ENCODE results near the gene ERF. TPM values are rescaled to one million over a fixed set of nuclear protein-coding genes. Genes with fewer than 3 reads are reported as not detected.

Gene ERF
- total and polyA plus RNA-seq, 2 donors (not counting 3 experiments of a cell fraction or from before 2014, with no cell fraction given) = 102 to 117 TPM

- CTCF ChIA-PET = interaction anchor here (0.7 to 3.0 kb wide), 5 partner anchors 12 to 1979 kb away, joined by 4 to 17 read pairs (median 5); no protein-coding TSS in a partner anchor
- H4K20me1 ChIP-seq (replicated peaks; ENCODE audit: control insufficient read depth, extremely low read depth, insufficient read depth, low read length) = no peaks in the 10 kb centered on the region
- POLR2A ChIA-PET = no interaction called here
Measured at GRCh38 chr19:42284066-42284501, 29.2 kb upstream of the ERF start.

More at GRCh38 chr19:42284066-42284501, 29.2 kb upstream of the ERF start:
- intact Hi-C loops (cut with micrococcal nuclease) = no loop called here
- H3K4me3 ChIP-seq (replicated peaks in 1 of 3; ENCODE audit: insufficient read depth in 1 of 3, low read depth in 1 of 3, low read length in 3 of 3) = peak overlapping the region in 1 of 3 experiments; percentile 55
- dilution Hi-C loops (cut with MboI; ENCODE audit: extremely low pct_ligation_motif_present, low sequenced_read_pairs) = no loop called here
- H3K9ac ChIP-seq (replicated peaks; ENCODE audit: extremely low read depth, insufficient read depth, low read length) = peak overlapping the region; percentile 44
- no peak for TF ChIP-seq FOS (IDR thresholded peaks at IDR 0.05; ENCODE audit: borderline replicate concordance, insufficient read depth, low read length)
- no peak for TF ChIP-seq CTCF (IDR thresholded peaks at IDR 0.05; ENCODE audit: extremely low read depth in 1 of 2, insufficient read depth in 1 of 2, low read depth in 1 of 2, low read length in 2 of 2)
- no peak for TF ChIP-seq POLR2AphosphoS5 (IDR thresholded peaks at IDR 0.05; ENCODE audit: insufficient read depth, low read depth, low read length)
- no peak for TF ChIP-seq JUN (IDR thresholded peaks at IDR 0.05; ENCODE audit: borderline replicate concordance, insufficient read depth, insufficient read length, low read depth)
- no peak for TF ChIP-seq GATA2 (IDR thresholded peaks at IDR 0.05; ENCODE audit: insufficient read depth, insufficient read length, low read depth, low read length)
- TF ChIP-seq MAX (IDR thresholded peaks at IDR 0.05; ENCODE audit: insufficient read depth, insufficient read length) = no peak
- TF ChIP-seq EZH2 (IDR thresholded peaks at IDR 0.05; ENCODE audit: borderline replicate concordance, low read depth, low read length, severe bottlenecking) = no peak
- TF ChIP-seq MYC (IDR thresholded peaks at IDR 0.05; ENCODE audit: low read depth, low read length) = no peak
- DNase-seq (ENCODE audit: low read depth, low spot score) (peak; percentile 51), FAIRE-seq (peak; percentile 68)
- no peak overlapping the region for H3K27ac ChIP-seq (ENCODE audit: insufficient read depth, low read depth, low read length)
- BruUV-seq (replicated peaks) = no TSS peak
- peaks cover 26% of the 10 kb centered on the region for H3K79me2 ChIP-seq (ENCODE audit: control insufficient read depth, insufficient read depth, low read length)
- H3K36me3 ChIP-seq (ENCODE audit: control insufficient read depth in 2 of 2, extremely low read depth in 1 of 2, insufficient read depth in 2 of 2, low read length in 2 of 2) = peaks cover 3 to 20% of the 10 kb centered on the region in 2 experiments
- H2AFZ ChIP-seq (ENCODE audit: low read depth, low read length) = no peak overlapping the region
- no peaks in the 10 kb centered on the region for H3K9me3 ChIP-seq (replicated peaks; ENCODE audit: control insufficient read depth, insufficient read depth, low read length)
- peaks cover 47% of the 10 kb centered on the region for H3K4me1 ChIP-seq (ENCODE audit: control insufficient read depth, extremely low read depth, insufficient read depth, low read length)
- no peaks in the 10 kb centered on the region for H3K9me1 ChIP-seq (replicated peaks; ENCODE audit: control insufficient read depth, extremely low read depth, insufficient read depth, low read length)
- H3K27me3 ChIP-seq (ENCODE audit: control insufficient read depth in 2 of 2, insufficient read depth in 2 of 2, low read length in 2 of 2) = no peaks in the 10 kb centered on the region
- H3K4me2 ChIP-seq (ENCODE audit: insufficient read depth, low read length) = no peak overlapping the region
